Cardiac muscle cell (in vitro differentiated cells and primary cell): ENCODE results near the gene SYF2. TPM values are rescaled to one million over a fixed set of nuclear protein-coding genes. Genes with fewer than 3 reads are reported as not detected.

Experiments used
- DNase-seq, 2 donors: peaks; one replicate each; pipeline versions ENCODE4 v3.0.0 to v3.0.0-alpha.2; 2010 to 2017; ENCODE audit warnings: low read depth in 1 of 2, low spot score in 1 of 2
- H3K27ac ChIP-seq: fragments of 200-600 bp; sonication (generic); 2 replicates; pipeline ENCODE4 v1.5.1; 2016
- H3K27me3 ChIP-seq: fragments of 200-600 bp; sonication (generic); 2 replicates; pipeline ENCODE4 v1.6.0; 2016; ENCODE audit warnings: control low read depth
- H3K36me3 ChIP-seq: fragments of 200-600 bp; sonication (generic); 2 replicates; pipeline ENCODE4 v1.5.1; 2016; ENCODE audit warnings: control low read depth
- H3K4me1 ChIP-seq: fragments of 200-600 bp; sonication (generic); 2 replicates; pipeline ENCODE4 v1.8.1; 2017; ENCODE audit warnings: low read depth, mild to moderate bottlenecking, mixed run types
- H3K4me3 ChIP-seq: fragments of 200-600 bp; sonication (generic); 2 replicates; pipeline ENCODE4 v1.5.1; 2016; ENCODE audit warnings: mild to moderate bottlenecking
- H3K9me3 ChIP-seq: fragments of 200-600 bp; sonication (generic); 2 replicates; pipeline ENCODE4 v1.5.1; 2017; ENCODE audit warnings: low read depth, mild to moderate bottlenecking, control low read depth
- CTCF ChIP-seq: IDR thresholded peaks from 2 replicates; pipeline ENCODE4 v1.5.1; 2012; ENCODE audit warnings: low read depth, mild to moderate bottlenecking, low read length
- polyA plus RNA-seq: library from polyadenylated mRNA; unstranded; fragments of >200 nt; fragmentation: Nextera tagmentation; extraction: Ambion mirVana; gene quantifications from 2 replicates; pipeline ENCODE4 v1.2.1, GENCODE V29; 2016
- total RNA-seq: library from RNA; depleted of rRNA; stranded (reverse); fragments of >200 nt; gene quantifications from 2 replicates; pipeline ENCODE4 v1.2.3, GENCODE V29; 2016

The SYF2 gene
- total and polyA plus RNA-seq, 2 experiments from 2014 or later: 44.6 to 50.0 TPM

GRCh38 chr1:25247024-25247828 is 14.9 kb upstream of the SYF2 start, which contains the start of gene RSRP1:
Gene RSRP1 (minus strand): TSS chr1:25247454. CDS start chr1:25246963, 491 bp downstream.
- TF ChIP-seq CTCF: no peak
- peak; percentile 99 to 100 for DNase-seq
- H3K36me3 ChIP-seq: peaks cover 32% of the 10 kb centered on the region
- no peaks in the 10 kb centered on the region for H3K9me3 ChIP-seq
- peaks cover 23% of the 10 kb centered on the region for H3K4me1 ChIP-seq
- H3K27ac ChIP-seq: peak within 1 kb of the TSS; percentile 94
- no peaks in the 10 kb centered on the region for H3K27me3 ChIP-seq
- peak within 1 kb of the TSS; percentile 92 for H3K4me3 ChIP-seq

GRCh38 chr1:25246600-25247023 is 14.3 kb upstream of the SYF2 start:
- DNase-seq: peak in 1 of 2 donors; percentile 34

GRCh38 chr1:25245809-25246599 is 13.7 kb upstream of the SYF2 start:
- H3K4me1 ChIP-seq: peaks cover 23% of the 10 kb centered on the region
- peaks cover 42% of the 10 kb centered on the region for H3K36me3 ChIP-seq
- H3K9me3 ChIP-seq: no peaks in the 10 kb centered on the region
- peak overlapping the region; percentile 94 for H3K27ac ChIP-seq
- H3K27me3 ChIP-seq: no peaks in the 10 kb centered on the region
- no peak for TF ChIP-seq CTCF
- peak overlapping the region; percentile 92 for H3K4me3 ChIP-seq
- peak in 1 of 2 donors; percentile 51 for DNase-seq

More at GRCh38 chr1:25246600-25247023, 14.3 kb upstream of the SYF2 start:
- Histone ChIP-seq H3K36me3 (peaks cover 38% of the 10 kb centered on the region), H3K4me1 (peaks cover 23% of the 10 kb centered on the region), H3K4me3 (peak overlapping the region; percentile 92), H3K27ac (peak overlapping the region; percentile 94), H3K27me3 (no peaks in the 10 kb centered on the region), H3K9me3 (no peaks in the 10 kb centered on the region)
- no peak for TF ChIP-seq CTCF

- DNase-seq: no peak
- Histone ChIP-seq H3K36me3 (peaks cover 42% of the 10 kb centered on the region), H3K27ac (no peak overlapping the region), H3K9me3 (no peaks in the 10 kb centered on the region), H3K4me3 (peak overlapping the region; percentile 92), H3K27me3 (no peaks in the 10 kb centered on the region), H3K4me1 (peaks cover 28% of the 10 kb centered on the region)
- TF ChIP-seq CTCF: no peak
These were observed 13.1 kb upstream of the SYF2 start for GRCh38 chr1:25245393-25245792.

- Histone ChIP-seq H3K9me3 (no peaks in the 10 kb centered on the region), H3K27ac (no peak overlapping the region), H3K4me3 (no peak overlapping the region), H3K4me1 (peaks cover 23% of the 10 kb centered on the region), H3K36me3 (peaks cover 42% of the 10 kb centered on the region), H3K27me3 (no peaks in the 10 kb centered on the region)
- no peak for DNase-seq
- no peak for TF ChIP-seq CTCF
These were observed 11.6 kb upstream of the SYF2 start for GRCh38 chr1:25243907-25244306.
